Spinal cord (tissue), 10 donors: ENCODE data around the gene STRIP1. TPM values are rescaled to one million over a fixed set of nuclear protein-coding genes. Genes with fewer than 3 reads are reported as not detected.
A peak's percentile ranks its signal among the peaks of the same experiment; 100 is the strongest.

Source experiments
- DNase-seq, 6 donors: peaks; one replicate each; pipeline versions ENCODE4 v3.0.0 to v3.0.0-alpha.2; 2013 to 2015; ENCODE audit warnings: low spot score in 6 of 6, low read depth in 4 of 6
- H3K27ac ChIP-seq: one replicate; pipeline ENCODE4 v1.5.1; 2013; ENCODE audit warnings: low read depth, low read length, control low read depth
- H3K27me3 ChIP-seq: one replicate; pipeline ENCODE4 v1.6.1; 2013; ENCODE audit warnings: low read length; ENCODE audit not compliant: control insufficient read depth, insufficient read depth
- H3K36me3 ChIP-seq: one replicate; pipeline ENCODE4 v1.6.1; 2013; ENCODE audit warnings: low read length; ENCODE audit not compliant: control insufficient read depth, insufficient read depth
- H3K4me1 ChIP-seq: one replicate; pipeline ENCODE4 v1.6.1; 2013; ENCODE audit warnings: low read length; ENCODE audit not compliant: control insufficient read depth, insufficient read depth
- H3K4me3 ChIP-seq: one replicate; pipeline ENCODE4 v1.5.1; 2013; ENCODE audit warnings: low read depth, low read length, control low read depth
- H3K9me3 ChIP-seq: one replicate; pipeline ENCODE4 v1.6.1; 2013; ENCODE audit warnings: low read length; ENCODE audit not compliant: control insufficient read depth, insufficient read depth
- WGBS: methylation state at CpG from one replicate; pipeline ENCODE4 v1.1.5; 2013; ENCODE audit warnings: missing lambda C conversion rate; ENCODE audit not compliant: insufficient coverage; 5-methylcytosine and 5-hydroxymethylcytosine counted together
- long read RNA-seq, 4 donors: transcript quantifications; one replicate each; lab custom pipeline, GENCODE V29; 2026
- polyA plus RNA-seq, 2 donors: library from polyadenylated mRNA; unstranded; fragments of 120-200 nt; gene quantifications; one replicate each; pipeline ENCODE4 v1.2.1, GENCODE V29; 2013; ENCODE audit not compliant: insufficient read length in 2 of 2
- total RNA-seq, 2 donors: library from RNA; depleted of rRNA in 1 of 2; stranded (reverse); fragments of 120-200 nt in 1 of 2; fragments of >200 nt in 1 of 2; gene quantifications; one replicate each; pipeline versions ENCODE4 v1.2.3 to v1.2.4, GENCODE V29; 2013 to 2014
- donor health status: healthy.

STRIP1 gene, protein sequence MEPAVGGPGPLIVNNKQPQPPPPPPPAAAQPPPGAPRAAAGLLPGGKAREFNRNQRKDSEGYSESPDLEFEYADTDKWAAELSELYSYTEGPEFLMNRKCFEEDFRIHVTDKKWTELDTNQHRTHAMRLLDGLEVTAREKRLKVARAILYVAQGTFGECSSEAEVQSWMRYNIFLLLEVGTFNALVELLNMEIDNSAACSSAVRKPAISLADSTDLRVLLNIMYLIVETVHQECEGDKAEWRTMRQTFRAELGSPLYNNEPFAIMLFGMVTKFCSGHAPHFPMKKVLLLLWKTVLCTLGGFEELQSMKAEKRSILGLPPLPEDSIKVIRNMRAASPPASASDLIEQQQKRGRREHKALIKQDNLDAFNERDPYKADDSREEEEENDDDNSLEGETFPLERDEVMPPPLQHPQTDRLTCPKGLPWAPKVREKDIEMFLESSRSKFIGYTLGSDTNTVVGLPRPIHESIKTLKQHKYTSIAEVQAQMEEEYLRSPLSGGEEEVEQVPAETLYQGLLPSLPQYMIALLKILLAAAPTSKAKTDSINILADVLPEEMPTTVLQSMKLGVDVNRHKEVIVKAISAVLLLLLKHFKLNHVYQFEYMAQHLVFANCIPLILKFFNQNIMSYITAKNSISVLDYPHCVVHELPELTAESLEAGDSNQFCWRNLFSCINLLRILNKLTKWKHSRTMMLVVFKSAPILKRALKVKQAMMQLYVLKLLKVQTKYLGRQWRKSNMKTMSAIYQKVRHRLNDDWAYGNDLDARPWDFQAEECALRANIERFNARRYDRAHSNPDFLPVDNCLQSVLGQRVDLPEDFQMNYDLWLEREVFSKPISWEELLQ
- total RNA-seq (10 to 100 TPM; 63.3 to 67.6 TPM), polyA plus RNA-seq (10 to 100 TPM; 74.3 to 85.8 TPM)
- long read RNA-seq, donor 1, partial matches to known transcripts, result 51 of 56 reads
- long read RNA-seq, donor 1, other reads (novel, unspliced or antisense), result 0 of 56 reads
- long read RNA-seq, donor 2, partial matches to known transcripts, result 0 of 3 reads
- long read RNA-seq, donor 2, other reads (novel, unspliced or antisense), result 0 of 3 reads
- long read RNA-seq, donor 3, partial matches to known transcripts, result 7 of 9 reads
- long read RNA-seq, donor 3, other reads (novel, unspliced or antisense), result 0 of 9 reads
- long read RNA-seq, donor 4, partial matches to known transcripts, result 7 of 11 reads
- long read RNA-seq, donor 4, other reads (novel, unspliced or antisense), result 0 of 11 reads

DNA sequence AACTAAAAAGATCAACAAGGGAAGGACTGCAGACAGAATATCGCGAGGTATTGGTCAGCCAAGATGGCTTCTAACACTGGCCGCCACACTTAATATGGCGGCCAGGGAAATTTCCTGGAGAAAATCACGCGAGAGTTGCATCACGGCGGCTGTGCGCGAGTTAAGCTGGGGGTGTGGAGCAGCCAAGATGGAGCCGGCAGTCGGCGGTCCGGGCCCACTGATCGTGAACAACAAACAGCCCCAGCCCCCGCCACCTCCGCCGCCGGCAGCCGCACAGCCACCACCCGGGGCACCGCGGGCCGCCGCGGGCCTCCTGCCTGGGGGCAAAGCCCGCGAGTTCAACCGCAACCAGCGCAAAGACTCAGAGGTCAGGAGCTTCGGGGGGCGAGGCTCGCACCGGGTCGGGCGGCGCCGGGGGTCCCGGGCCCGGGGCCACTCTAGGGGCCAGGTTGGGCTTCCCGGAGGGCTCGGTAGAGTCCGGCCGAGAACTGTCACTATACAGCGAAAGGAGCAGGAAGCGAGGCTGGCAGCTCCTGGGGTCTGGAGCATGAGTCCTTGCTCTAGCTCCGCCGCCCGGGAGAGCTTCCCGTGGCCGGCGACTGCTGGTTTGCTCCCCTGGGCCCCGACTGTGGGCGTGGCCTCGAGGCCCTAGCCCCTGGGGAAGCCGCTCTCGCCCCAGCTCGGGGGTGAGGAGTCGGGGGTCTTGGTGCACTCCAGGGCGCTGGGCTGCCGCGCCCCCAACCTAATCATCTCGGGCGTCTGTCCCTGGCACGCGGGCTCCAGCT, at the start of gene STRIP1:
Gene STRIP1, plus strand, starts transcription at position 174 of the 785 bp plus-strand sequence. Its CDS starts 14 bp downstream, at position 188.
- under 1% methylated on average over 66 of the region's 66 CpGs for WGBS
- H3K27me3 ChIP-seq, result no peaks in the 10 kb centered on the region
- peak within 1 kb of the TSS; percentile 70 for H3K27ac ChIP-seq
- no peaks in the 10 kb centered on the region for H3K9me3 ChIP-seq
- peak; percentile 86 to 99 (median 94) for DNase-seq
- peak within 1 kb of the TSS; percentile 74 for H3K4me3 ChIP-seq
- peaks cover 14% of the 10 kb centered on the region for H3K36me3 ChIP-seq
- peaks cover 15% of the 10 kb centered on the region for H3K4me1 ChIP-seq

DNA sequence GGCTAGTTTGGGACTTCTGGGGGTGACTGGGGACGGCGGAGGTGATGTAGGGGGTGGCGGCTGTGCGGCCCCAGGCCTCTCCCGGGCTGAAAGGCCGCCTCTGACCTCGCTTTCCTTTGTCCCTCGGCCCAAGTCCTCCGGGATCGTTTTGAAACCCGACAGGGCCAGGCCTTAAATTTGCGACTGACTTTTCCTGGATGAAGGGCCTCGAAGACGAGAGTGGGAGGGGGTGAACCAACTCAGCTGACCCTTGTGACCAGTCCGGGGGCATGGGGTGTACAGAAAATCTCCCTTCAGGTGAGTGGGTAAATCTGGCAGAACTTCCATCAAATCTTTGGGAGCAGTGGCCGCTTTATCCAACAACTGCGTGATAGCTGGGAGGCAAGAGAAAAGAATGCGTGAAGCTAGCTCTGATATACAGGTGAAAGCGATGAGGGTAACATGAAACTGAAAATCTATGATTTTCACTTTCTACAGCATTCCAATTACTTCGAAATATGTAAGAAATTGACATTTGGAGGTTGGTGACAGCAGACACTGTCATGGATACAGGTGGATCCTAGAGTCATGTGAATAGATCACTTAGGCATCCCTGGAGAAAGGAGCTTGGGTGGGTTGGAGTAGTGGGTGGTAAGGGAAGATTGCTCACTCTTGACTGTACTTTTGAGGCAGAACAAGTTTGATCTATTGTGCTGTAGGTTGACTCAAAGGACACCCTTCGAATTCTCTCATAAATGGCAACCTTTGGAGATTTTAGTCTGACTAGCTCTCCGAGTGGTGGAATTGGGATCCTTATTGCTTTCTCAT, 49.0 kb upstream of the STRIP1 start:
- peak overlapping the region; percentile 85 for H3K4me3 ChIP-seq
- peaks cover 11% of the 10 kb centered on the region for H3K4me1 ChIP-seq
- peak in 1 of 6 donors; percentile 60 for DNase-seq
- no peaks in the 10 kb centered on the region for H3K36me3 ChIP-seq
- 2% methylated on average over 13 of the region's 22 CpGs for WGBS
- H3K27ac ChIP-seq, result peak overlapping the region; percentile 95
- H3K9me3 ChIP-seq, result no peaks in the 10 kb centered on the region
- H3K27me3 ChIP-seq, result no peaks in the 10 kb centered on the region

DNA sequence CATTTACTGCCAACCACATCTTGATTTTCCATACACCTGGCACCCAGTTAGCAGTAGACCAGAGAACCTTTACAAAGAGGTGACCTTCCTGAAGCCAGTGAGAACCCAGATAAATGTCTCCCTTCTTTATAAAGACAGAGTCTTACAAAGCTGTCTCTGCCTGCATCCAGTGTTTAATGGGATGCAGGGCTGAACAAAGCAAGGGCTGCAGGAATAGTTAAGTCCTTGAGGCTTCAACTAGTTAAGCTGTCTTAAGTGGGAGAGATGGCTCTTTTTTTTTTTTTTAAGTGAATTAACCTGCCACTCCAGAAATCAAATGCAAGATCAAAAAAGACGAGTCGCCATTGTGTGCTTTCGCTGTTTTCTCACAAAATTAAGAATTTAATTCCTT, 48.4 kb upstream of the STRIP1 start:
- Histone ChIP-seq H3K4me1 (peaks cover 11% of the 10 kb centered on the region), H3K4me3 (peak overlapping the region; percentile 85), H3K9me3 (no peaks in the 10 kb centered on the region), H3K27ac (peak overlapping the region; percentile 95), H3K27me3 (no peaks in the 10 kb centered on the region), H3K36me3 (no peaks in the 10 kb centered on the region)
- no CpG with 5 or more reads among the region's 3 CpGs for WGBS
- no peak for DNase-seq

DNA sequence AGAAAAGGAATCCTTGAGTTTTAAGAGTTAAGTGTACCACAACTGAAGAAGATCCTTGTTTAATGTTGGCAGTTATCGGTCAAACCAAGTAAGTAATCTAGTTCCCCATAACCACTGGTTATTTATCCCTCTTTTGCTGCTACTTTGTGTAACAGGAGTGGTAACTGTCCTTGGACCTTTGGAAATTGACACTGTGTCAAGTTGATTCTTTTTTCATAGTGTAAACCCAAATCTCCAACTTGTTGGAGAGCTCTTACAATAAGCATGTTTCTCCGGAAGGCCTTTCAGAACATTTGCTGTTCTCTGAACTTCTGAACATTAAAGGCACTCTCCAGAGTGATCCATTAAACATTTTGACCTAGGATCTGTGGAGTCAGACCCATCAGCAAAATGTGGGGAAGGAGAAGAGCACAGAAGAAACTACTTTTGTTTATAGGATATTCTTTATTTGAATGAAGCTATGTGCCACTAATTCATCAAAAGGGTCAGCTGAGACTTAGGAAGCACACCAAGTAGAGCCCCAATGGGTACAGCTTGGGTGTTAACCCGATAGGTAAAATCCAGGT, 46.0 kb upstream of the STRIP1 start:
- peaks cover 11% of the 10 kb centered on the region for H3K4me1 ChIP-seq
- H3K4me3 ChIP-seq, result no peak overlapping the region
- no peaks in the 10 kb centered on the region for H3K9me3 ChIP-seq
- H3K27ac ChIP-seq, result no peak overlapping the region
- H3K27me3 ChIP-seq, result no peaks in the 10 kb centered on the region
- no peak for DNase-seq
- WGBS, result 100% methylated on average over 2 of the region's 3 CpGs
- H3K36me3 ChIP-seq, result no peaks in the 10 kb centered on the region

DNA sequence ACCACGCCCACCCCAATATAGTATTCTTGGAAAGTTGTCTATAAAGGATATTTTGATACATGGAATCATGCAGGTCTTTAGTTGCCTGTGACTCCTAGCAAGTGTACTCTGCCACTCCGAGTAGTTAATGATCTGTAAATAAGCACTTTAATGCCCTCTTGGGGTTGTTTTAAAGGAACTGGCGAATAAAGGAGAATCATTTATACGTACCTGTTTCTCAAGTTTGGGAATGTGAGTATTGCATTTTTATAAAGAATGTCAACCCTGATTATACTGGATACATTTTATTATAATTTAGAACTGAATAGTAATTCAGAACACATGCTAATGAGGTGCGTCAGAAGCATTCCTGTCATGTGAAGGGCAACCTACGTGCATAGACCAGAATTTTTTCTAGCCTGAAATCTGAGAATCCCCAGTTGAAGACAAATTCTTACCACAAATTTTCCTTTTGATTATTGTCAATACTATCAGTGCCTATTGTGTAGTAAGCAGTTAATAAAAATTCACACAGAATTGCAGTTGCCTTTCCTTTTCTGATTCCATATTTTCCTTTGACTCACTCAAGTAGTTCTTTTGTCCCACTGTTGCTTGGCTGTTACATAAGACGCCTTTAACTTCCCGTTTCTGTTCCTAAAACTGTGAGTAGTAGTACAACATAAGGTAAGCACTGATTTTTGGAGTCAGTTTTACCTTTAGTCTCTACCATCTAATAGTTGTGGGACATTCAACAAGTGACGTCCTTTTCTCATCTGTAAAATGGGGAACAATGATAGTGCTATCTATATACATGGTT, 44.7 kb upstream of the STRIP1 start:
- Histone ChIP-seq H3K9me3 (no peaks in the 10 kb centered on the region), H3K36me3 (no peaks in the 10 kb centered on the region), H3K4me1 (peaks cover 10% of the 10 kb centered on the region), H3K27ac (no peak overlapping the region), H3K4me3 (no peak overlapping the region), H3K27me3 (no peaks in the 10 kb centered on the region)
- 100% methylated on average over 1 of the region's 9 CpGs for WGBS
- DNase-seq, result peak in 1 of 6 donors; percentile 27

DNA sequence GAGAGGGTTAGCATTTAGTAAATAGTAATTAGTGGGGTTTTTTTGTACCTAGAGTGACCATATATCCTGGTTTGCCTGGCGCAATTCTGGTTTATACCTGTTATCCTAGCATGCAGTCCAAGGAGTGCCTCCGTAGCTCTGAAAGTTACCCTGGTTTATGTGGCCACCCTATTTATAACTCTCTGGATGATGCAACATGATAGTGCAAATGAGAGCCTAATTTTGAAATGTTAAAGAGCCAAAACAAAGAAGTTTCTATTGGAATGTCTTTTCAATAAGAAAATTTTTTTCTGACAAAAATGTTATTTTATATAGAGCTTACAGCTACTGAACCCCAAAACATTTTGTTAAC, 44.1 kb upstream of the STRIP1 start:
- Histone ChIP-seq H3K9me3 (no peaks in the 10 kb centered on the region), H3K27ac (no peak overlapping the region), H3K36me3 (no peaks in the 10 kb centered on the region), H3K4me1 (peaks cover 8% of the 10 kb centered on the region), H3K4me3 (no peak overlapping the region), H3K27me3 (no peaks in the 10 kb centered on the region)
- DNase-seq, result no peak
- WGBS, result 88% methylated on average over 2 of the region's 2 CpGs

DNA sequence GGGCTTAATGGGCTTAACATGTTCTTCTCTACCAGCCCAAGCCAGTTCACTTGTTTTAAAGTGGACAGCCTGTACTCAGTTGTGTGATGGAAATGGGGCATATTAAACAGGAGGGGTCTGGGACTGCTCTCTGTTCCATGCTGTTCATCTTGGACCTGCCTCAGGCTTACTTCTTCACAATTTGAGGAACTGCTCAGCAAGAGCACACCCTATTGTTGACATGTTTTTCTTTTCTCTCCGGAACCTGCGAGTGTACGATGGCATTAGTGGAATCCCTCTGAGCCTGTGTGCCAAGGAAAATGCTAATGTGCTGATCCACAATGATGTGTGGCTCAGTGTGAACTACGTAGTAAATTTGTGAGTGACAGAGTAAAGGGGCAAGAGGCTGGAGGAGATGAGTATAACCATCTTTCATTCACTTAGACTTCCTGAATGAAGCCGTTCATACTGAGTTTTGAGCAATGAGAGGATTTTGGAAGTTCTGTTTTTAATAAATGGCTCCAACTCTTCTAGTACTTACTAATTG, 43.0 kb upstream of the STRIP1 start:
- H3K4me1 ChIP-seq, result peaks cover 15% of the 10 kb centered on the region
- no peak for DNase-seq
- no peak overlapping the region for H3K4me3 ChIP-seq
- H3K27me3 ChIP-seq, result no peaks in the 10 kb centered on the region
- H3K36me3 ChIP-seq, result peaks cover 3% of the 10 kb centered on the region
- WGBS, result 60% methylated on average over 1 of the region's 5 CpGs
- H3K27ac ChIP-seq, result peak overlapping the region; percentile 4
- no peaks in the 10 kb centered on the region for H3K9me3 ChIP-seq
